H1 (cell line): ENCODE measurements around the gene SMTN. TPM values are rescaled to one million over a fixed set of nuclear protein-coding genes. Genes with fewer than 3 reads are reported as not detected.

Experiments used
- BACH1 ChIP-seq: IDR thresholded peaks from 2 replicates; pipeline ENCODE4 v1.6.1; 2012; ENCODE audit warnings: low read length, improper control_type of control experiment
- FOSL1 ChIP-seq: IDR thresholded peaks from 2 replicates; pipeline ENCODE4 v1.6.1; 2011; ENCODE audit warnings: mild to moderate bottlenecking, low read depth, low read length, moderate library complexity; ENCODE audit not compliant: insufficient read depth
- RFX5 ChIP-seq: IDR thresholded peaks from 2 replicates; pipeline ENCODE4 v1.6.1; 2011; ENCODE audit warnings: low read depth, low read length, improper control_type of control experiment, borderline replicate concordance
- SUZ12 ChIP-seq: fragments of 200-600 bp; sonication (generic); IDR thresholded peaks from 2 replicates; pipeline ENCODE4 v1.6.1; 2012; ENCODE audit warnings: mild to moderate bottlenecking, inconsistent platforms, low read length, moderate library complexity, mixed read lengths
- polyA plus RNA-seq, 7 experiments: library from polyadenylated mRNA; depleted of rRNA in 3 of 7; stranded (reverse) in 5 of 7; unstranded in 2 of 7; fragments of >200 nt in 5 of 7; fragments of 200-250 nt in 2 of 7; gene quantifications; 1 replicate in 5 of 7; 2 replicates in 1 of 7; 4 replicates in 1 of 7; pipeline versions ENCODE4 v1.2.1 to v1.2.3, GENCODE V29; 2011 to 2013; ENCODE audit warnings: missing spikeins in 2 of 7, mixed read lengths in 2 of 7
- total RNA-seq: library from RNA; stranded (reverse); fragmentation: NEBNext Ultra II Directional; extraction: Animal tissue kit (Norgen Biotek cat#: 25700); gene quantifications from 2 replicates; pipeline ENCODE4 v1.2.1, GENCODE V29; 2021

Gene SMTN
- total and polyA plus RNA-seq, 2 of the 8 experiments (the other 6 are each of a cell fraction or from before 2014, with no cell fraction given), result 12.3 to 20.8 TPM

- TF ChIP-seq FOSL1 (no peak), RFX5 (no peak), BACH1 (no peak), SUZ12 (no peak)
Observed at GRCh38 chr22:31148488-31148887, 67.4 kb downstream of the SMTN start (continued).
